Activated naive CD8-positive, alpha-beta T cell treated with anti-CD3 and anti-CD28 coated beads for 36 hours (primary cell): ENCODE data around the gene XYLT1. TPM values are rescaled to one million over a fixed set of nuclear protein-coding genes. Genes with fewer than 3 reads are reported as not detected.
"Not testable (repeated sequence)": the region's sequence is repeated elsewhere in the genome, so short reads cannot be mapped to it uniquely, and the experiment has no call there.

ENCODE experiments used
- DNase-seq: peaks from one replicate; pipeline ENCODE4 v3.0.0; 2021
- H3K27ac Mint-ChIP-seq: one replicate; pipeline ENCODE4 v1.8.0; 2022; ENCODE audit warnings: mild to moderate bottlenecking, moderate library complexity, mixed read lengths
- H3K27me3 Mint-ChIP-seq: one replicate; pipeline ENCODE4 v1.8.0; 2022; ENCODE audit warnings: mild to moderate bottlenecking, mixed read lengths
- H3K36me3 Mint-ChIP-seq: one replicate; pipeline ENCODE4 v1.8.0; 2021; ENCODE audit warnings: mild to moderate bottlenecking, mixed read lengths
- H3K4me1 Mint-ChIP-seq: one replicate; pipeline ENCODE4 v1.8.0; 2021; ENCODE audit warnings: mixed read lengths
- H3K4me3 Mint-ChIP-seq: one replicate; pipeline ENCODE4 v1.8.0; 2022; ENCODE audit warnings: mild to moderate bottlenecking, moderate library complexity, mixed read lengths
- H3K9me3 Mint-ChIP-seq: one replicate; pipeline ENCODE4 v1.8.0; 2022; ENCODE audit warnings: mixed read lengths
- total RNA-seq, 2 experiments: library from RNA; stranded (reverse); gene quantifications; one replicate each; pipeline ENCODE4 v1.2.3, GENCODE V29; 2021

The XYLT1 gene, protein sequence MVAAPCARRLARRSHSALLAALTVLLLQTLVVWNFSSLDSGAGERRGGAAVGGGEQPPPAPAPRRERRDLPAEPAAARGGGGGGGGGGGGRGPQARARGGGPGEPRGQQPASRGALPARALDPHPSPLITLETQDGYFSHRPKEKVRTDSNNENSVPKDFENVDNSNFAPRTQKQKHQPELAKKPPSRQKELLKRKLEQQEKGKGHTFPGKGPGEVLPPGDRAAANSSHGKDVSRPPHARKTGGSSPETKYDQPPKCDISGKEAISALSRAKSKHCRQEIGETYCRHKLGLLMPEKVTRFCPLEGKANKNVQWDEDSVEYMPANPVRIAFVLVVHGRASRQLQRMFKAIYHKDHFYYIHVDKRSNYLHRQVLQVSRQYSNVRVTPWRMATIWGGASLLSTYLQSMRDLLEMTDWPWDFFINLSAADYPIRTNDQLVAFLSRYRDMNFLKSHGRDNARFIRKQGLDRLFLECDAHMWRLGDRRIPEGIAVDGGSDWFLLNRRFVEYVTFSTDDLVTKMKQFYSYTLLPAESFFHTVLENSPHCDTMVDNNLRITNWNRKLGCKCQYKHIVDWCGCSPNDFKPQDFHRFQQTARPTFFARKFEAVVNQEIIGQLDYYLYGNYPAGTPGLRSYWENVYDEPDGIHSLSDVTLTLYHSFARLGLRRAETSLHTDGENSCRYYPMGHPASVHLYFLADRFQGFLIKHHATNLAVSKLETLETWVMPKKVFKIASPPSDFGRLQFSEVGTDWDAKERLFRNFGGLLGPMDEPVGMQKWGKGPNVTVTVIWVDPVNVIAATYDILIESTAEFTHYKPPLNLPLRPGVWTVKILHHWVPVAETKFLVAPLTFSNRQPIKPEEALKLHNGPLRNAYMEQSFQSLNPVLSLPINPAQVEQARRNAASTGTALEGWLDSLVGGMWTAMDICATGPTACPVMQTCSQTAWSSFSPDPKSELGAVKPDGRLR
- 1 to 10 TPM; 4.1 to 4.6 TPM for total RNA-seq

DNA sequence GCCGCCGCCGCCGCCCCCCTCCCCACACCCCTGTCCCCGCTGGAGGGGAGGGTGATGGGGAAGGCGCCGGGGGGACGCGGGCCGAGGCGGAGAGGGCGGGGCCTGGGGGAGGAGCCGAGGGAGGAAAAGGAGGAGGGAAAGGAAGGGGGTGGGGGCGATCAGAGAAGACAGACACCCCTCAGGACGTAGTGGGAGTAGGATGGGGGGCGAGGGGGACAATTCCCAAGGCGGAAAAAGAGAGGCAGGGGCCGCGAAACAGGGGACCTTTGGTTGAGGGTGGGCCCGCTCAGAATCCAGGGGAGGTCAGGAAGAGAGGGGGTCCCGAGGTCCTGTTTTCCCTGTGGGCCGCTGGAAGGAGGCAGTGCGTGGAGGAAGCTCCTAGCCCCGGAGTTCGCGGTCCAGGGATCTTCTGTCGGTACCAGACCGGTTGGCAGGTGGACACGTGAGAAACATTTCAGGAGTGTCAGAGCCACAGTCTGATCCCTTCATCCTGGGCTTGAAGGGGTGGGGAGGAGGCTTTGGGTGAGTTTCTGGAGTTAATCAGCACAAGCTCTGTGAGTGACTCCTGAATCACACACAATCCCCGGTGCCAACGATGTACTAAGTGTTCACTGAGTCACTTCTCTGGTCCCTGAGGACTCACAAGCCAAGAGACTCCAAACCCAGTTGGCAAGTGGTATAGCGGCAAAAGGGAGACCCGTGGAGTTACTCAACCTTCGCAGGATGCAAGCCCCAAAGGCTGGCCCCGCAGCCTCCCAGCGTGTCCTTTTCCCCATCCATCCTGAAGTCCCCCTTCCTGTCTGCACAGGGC is at the start of gene XYLT1:
Gene XYLT1, minus strand, starts transcription at position 53 of the 811 bp plus-strand sequence. CDS start 164 bp downstream, outside the sequence.
- no peaks in the 10 kb centered on the region for H3K9me3 Mint-ChIP-seq
- peaks cover 52% of the 10 kb centered on the region for H3K4me1 Mint-ChIP-seq
- peak within 1 kb of the TSS; percentile 2 for H3K27ac Mint-ChIP-seq
- H3K4me3 Mint-ChIP-seq = peak within 1 kb of the TSS; percentile 81
- H3K27me3 Mint-ChIP-seq = no peaks in the 10 kb centered on the region
- DNase-seq = peak; percentile 30
- H3K36me3 Mint-ChIP-seq = peaks cover 2% of the 10 kb centered on the region

GRCh38 chr16:17520111-17520510 is 49.4 kb upstream of the XYLT1 start:
- no peaks in the 10 kb centered on the region for H3K9me3 Mint-ChIP-seq
- no peak overlapping the region for H3K4me3 Mint-ChIP-seq
- DNase-seq = no peak
- H3K4me1 Mint-ChIP-seq = no peaks in the 10 kb centered on the region
- H3K27me3 Mint-ChIP-seq = peaks cover 4% of the 10 kb centered on the region
- no peak overlapping the region for H3K27ac Mint-ChIP-seq
- H3K36me3 Mint-ChIP-seq = no peaks in the 10 kb centered on the region

GRCh38 chr16:17519101-17519955 is 48.6 kb upstream of the XYLT1 start:
- Mint-ChIP-seq H3K27me3 (peaks cover 4% of the 10 kb centered on the region), H3K4me3 (no peak overlapping the region), H3K36me3 (no peaks in the 10 kb centered on the region), H3K9me3 (no peaks in the 10 kb centered on the region), H3K27ac (no peak overlapping the region), H3K4me1 (no peaks in the 10 kb centered on the region)
- no peak for DNase-seq

- H3K4me3 Mint-ChIP-seq = no peak overlapping the region
- H3K9me3 Mint-ChIP-seq = no peaks in the 10 kb centered on the region
- H3K36me3 Mint-ChIP-seq = no peaks in the 10 kb centered on the region
- H3K27me3 Mint-ChIP-seq = peaks cover 4% of the 10 kb centered on the region
- H3K4me1 Mint-ChIP-seq = no peaks in the 10 kb centered on the region
- H3K27ac Mint-ChIP-seq = no peak overlapping the region
- DNase-seq = no peak
Measured at GRCh38 chr16:17518441-17518840, 47.7 kb upstream of the XYLT1 start.

GRCh38 chr16:17515421-17516210 is 44.9 kb upstream of the XYLT1 start:
- Mint-ChIP-seq H3K27me3 (peaks cover 4% of the 10 kb centered on the region), H3K27ac (no peak overlapping the region), H3K36me3 (no peaks in the 10 kb centered on the region), H3K4me1 (no peaks in the 10 kb centered on the region), H3K9me3 (no peaks in the 10 kb centered on the region), H3K4me3 (no peak overlapping the region)
- DNase-seq = no peak

GRCh38 chr16:17512636-17513220 is 42.0 kb upstream of the XYLT1 start:
- Mint-ChIP-seq H3K9me3 (peaks cover 4% of the 10 kb centered on the region), H3K27ac (no peak overlapping the region), H3K27me3 (peaks cover 4% of the 10 kb centered on the region), H3K4me1 (no peaks in the 10 kb centered on the region), H3K4me3 (no peak overlapping the region), H3K36me3 (peaks cover 2% of the 10 kb centered on the region)
- no peak for DNase-seq

DNA sequence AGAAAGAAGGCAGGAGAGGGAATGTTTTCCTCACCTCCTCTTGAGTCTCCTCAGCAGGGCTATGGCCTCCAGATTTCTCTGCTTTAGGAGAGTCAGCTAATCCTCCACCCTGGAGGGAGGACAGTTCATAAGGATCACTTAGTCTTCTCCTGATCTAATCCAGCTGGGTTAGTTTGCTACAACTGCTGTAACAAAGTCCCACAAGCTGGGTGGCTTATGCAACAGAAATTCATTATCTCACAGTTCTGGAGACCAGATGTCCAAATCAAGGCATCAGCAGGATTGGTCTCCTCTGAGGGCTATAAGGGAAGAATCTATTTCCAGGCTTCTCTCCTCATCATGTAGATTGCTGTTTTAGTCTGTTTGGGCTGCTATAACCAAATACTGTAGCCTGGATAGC is 40.6 kb upstream of the XYLT1 start:
- Mint-ChIP-seq H3K9me3 (peaks cover 4% of the 10 kb centered on the region), H3K27ac (no peak overlapping the region), H3K4me3 (no peak overlapping the region), H3K4me1 (no peaks in the 10 kb centered on the region), H3K27me3 (peaks cover 3% of the 10 kb centered on the region), H3K36me3 (peaks cover 2% of the 10 kb centered on the region)
- no peak for DNase-seq

DNA sequence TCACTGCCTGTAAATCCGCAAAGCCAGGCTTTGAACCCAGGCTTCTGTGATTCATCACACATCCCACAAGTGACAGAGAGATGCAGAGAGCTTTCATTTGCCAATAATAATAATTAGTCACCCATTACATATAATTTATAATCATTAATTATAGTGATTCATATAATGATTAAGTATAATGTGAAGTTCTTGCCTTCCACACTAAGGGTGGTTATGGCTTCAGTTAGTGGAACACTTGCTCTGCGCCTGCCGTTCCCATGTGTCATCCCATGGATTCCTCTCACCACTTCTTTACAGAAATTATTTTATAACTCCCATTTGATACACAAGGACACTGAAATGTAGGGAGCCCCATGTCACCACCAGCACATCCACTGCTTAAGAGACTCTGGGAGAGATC is 39.8 kb upstream of the XYLT1 start:
- H3K27me3 Mint-ChIP-seq = no peaks in the 10 kb centered on the region
- H3K27ac Mint-ChIP-seq = no peak overlapping the region
- DNase-seq = no peak
- no peak overlapping the region for H3K4me3 Mint-ChIP-seq
- H3K9me3 Mint-ChIP-seq = peaks cover 4% of the 10 kb centered on the region
- H3K36me3 Mint-ChIP-seq = peaks cover 2% of the 10 kb centered on the region
- H3K4me1 Mint-ChIP-seq = no peaks in the 10 kb centered on the region

DNA sequence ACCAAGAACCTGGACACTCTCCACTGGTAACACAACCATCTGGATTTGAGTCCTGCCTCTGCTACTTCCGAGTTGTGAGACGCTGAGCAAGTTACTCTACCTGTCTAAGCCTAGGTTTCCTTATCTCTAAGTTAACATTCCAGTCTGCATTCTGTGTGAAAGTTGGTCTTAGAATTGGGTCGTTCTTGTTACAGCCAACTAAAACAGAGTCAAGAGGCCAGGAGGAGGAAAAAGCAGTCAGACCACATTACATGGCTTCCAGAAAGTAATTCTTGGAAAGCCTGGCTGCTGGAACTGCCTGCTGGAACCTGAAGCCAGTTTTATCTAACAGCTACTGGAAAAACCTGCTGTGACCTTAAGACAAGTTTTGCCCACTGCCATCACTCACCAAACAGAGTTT is 38.4 kb upstream of the XYLT1 start:
- no peak overlapping the region for H3K27ac Mint-ChIP-seq
- H3K36me3 Mint-ChIP-seq = peaks cover 2% of the 10 kb centered on the region
- H3K27me3 Mint-ChIP-seq = no peaks in the 10 kb centered on the region
- no peak for DNase-seq
- peaks cover 4% of the 10 kb centered on the region for H3K9me3 Mint-ChIP-seq
- no peaks in the 10 kb centered on the region for H3K4me1 Mint-ChIP-seq
- no peak overlapping the region for H3K4me3 Mint-ChIP-seq

GRCh38 chr16:17508303-17508702 is 37.5 kb upstream of the XYLT1 start:
- Mint-ChIP-seq H3K4me1 (no peaks in the 10 kb centered on the region), H3K4me3 (no peak overlapping the region), H3K36me3 (peaks cover 2% of the 10 kb centered on the region), H3K27me3 (no peaks in the 10 kb centered on the region), H3K27ac (no peak overlapping the region), H3K9me3 (peaks cover 4% of the 10 kb centered on the region)
- no peak for DNase-seq

DNA sequence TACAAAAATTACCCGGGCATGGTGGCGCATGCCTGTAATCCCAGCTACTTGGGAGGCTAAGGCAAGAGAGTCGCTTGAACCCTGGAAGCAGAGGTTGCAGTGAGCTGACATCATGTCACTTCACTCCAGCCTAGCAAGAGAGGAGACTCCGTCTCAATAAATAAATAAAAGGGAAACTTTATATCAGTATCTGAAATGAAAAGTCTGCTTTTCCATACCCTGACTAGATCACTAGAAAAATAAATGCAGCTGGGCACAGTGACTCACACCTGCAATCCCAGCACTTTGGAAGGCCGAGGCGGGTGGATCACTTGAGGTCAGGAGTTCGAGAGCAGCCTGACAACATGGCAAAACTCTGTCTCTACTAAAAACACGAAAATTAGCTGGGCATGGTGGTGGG is 36.8 kb upstream of the XYLT1 start:
- not testable (repeated sequence) for H3K9me3 Mint-ChIP-seq, H3K27ac Mint-ChIP-seq, H3K36me3 Mint-ChIP-seq, H3K4me3 Mint-ChIP-seq, H3K4me1 Mint-ChIP-seq, H3K27me3 Mint-ChIP-seq, DNase-seq

DNA sequence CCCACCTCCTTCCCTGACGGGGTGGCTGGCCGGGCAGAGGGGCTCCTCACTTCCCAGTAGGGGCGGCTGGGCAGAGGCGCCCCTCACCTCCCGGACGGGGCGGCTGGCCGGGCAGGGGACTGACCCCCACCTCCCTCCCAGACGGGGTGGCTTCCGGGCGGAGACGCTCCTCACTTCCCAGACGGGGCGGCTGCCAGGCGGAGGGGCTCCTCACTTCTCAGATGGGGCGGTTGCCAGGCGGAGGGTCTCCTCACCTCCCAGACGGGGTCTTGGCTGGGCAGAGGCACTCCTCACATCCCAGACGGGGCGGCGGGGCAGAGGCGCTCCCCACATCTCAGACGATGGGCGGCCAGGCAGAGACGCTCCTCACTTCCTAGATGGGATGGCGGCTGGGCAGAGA is 35.1 kb upstream of the XYLT1 start:
- H3K4me3 Mint-ChIP-seq, H3K9me3 Mint-ChIP-seq, DNase-seq, H3K36me3 Mint-ChIP-seq, H3K4me1 Mint-ChIP-seq, H3K27me3 Mint-ChIP-seq, H3K27ac Mint-ChIP-seq: not testable (repeated sequence)

- no peak overlapping the region for H3K4me3 Mint-ChIP-seq
Measured at GRCh38 chr16:17504050-17504449, 33.3 kb upstream of the XYLT1 start.

More at GRCh38 chr16:17504050-17504449, 33.3 kb upstream of the XYLT1 start:
- peaks cover 4% of the 10 kb centered on the region for H3K27me3 Mint-ChIP-seq
- H3K27ac Mint-ChIP-seq = no peak overlapping the region
- H3K36me3 Mint-ChIP-seq = peaks cover under 1% of the 10 kb centered on the region
- H3K9me3 Mint-ChIP-seq = peaks cover 3% of the 10 kb centered on the region
- no peaks in the 10 kb centered on the region for H3K4me1 Mint-ChIP-seq
- DNase-seq = no peak
